ENCODE data around the gene SLC7A4. TPM values are rescaled to one million over a fixed set of nuclear protein-coding genes. Genes with fewer than 3 reads are reported as not detected.

Gene SLC7A4
- total RNA-seq, 6 donors from 2014 or later: 1.2 to 5.2 (median 1.5) TPM; not detected in 1

DNA sequence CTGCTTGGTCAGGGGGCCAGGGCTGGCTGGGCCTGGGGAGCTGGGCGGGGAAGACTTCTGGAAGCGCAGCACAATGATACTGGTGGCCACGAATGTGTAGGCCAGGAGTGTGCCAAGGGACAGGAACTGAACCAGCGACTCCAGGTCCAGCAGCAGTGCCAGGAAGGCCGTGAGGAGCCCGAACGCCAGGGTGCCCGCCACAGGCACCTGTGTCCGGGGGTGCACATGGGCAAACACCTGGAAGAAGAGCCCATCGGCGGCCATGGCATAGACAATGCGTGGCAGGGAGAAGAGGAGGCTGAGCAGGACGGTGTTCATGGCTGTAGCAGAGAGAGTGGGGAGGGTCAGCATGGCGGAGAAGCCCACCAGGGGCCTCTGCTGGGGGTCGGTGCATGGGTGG is 2.3 kb downstream of the SLC7A4 start:
- Histone ChIP-seq H3K4me3 (no peak overlapping the region), H3K36me3 (no peaks in the 10 kb centered on the region), H3K27me3 (peaks cover 0 to 10% (median 1%) of the 10 kb centered on the region in 4 donors), H3K9me3 (no peaks in the 10 kb centered on the region), H3K4me1 (peaks cover 9 to 18% (median 12%) of the 10 kb centered on the region in 4 donors), H3K27ac (no peak overlapping the region)
- ATAC-seq (ENCODE audit: low FRiP score in 2 of 2) (no peak), DNase-seq (no peak)
- TF ChIP-seq EP300 (IDR thresholded peaks at IDR 0.05): no peak
- TF ChIP-seq, protein P1, sequence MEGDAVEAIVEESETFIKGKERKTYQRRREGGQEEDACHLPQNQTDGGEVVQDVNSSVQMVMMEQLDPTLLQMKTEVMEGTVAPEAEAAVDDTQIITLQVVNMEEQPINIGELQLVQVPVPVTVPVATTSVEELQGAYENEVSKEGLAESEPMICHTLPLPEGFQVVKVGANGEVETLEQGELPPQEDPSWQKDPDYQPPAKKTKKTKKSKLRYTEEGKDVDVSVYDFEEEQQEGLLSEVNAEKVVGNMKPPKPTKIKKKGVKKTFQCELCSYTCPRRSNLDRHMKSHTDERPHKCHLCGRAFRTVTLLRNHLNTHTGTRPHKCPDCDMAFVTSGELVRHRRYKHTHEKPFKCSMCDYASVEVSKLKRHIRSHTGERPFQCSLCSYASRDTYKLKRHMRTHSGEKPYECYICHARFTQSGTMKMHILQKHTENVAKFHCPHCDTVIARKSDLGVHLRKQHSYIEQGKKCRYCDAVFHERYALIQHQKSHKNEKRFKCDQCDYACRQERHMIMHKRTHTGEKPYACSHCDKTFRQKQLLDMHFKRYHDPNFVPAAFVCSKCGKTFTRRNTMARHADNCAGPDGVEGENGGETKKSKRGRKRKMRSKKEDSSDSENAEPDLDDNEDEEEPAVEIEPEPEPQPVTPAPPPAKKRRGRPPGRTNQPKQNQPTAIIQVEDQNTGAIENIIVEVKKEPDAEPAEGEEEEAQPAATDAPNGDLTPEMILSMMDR (IDR thresholded peaks at IDR 0.05): no peak
- no peak for TF ChIP-seq POLR2AphosphoS5 (IDR thresholded peaks at IDR 0.05)
- no peak for TF ChIP-seq POLR2A (IDR thresholded peaks at IDR 0.05)
- 81 to 88% methylated on average over 13 to 15 of the region's 15 CpGs for WGBS, 2 donors

- no peak for DNase-seq
- Histone ChIP-seq H3K27me3 (peaks cover 0 to 10% (median 1%) of the 10 kb centered on the region in 4 donors), H3K9me3 (no peaks in the 10 kb centered on the region), H3K4me1 (peaks cover 9 to 18% (median 12%) of the 10 kb centered on the region in 4 donors), H3K27ac (no peak overlapping the region), H3K4me3 (no peak overlapping the region), H3K36me3 (no peaks in the 10 kb centered on the region)
- 63 to 70% methylated on average over 6 to 8 of the region's 12 CpGs for WGBS, 2 donors
- no peak for TF ChIP-seq EP300 (IDR thresholded peaks at IDR 0.05)
- TF ChIP-seq POLR2A (IDR thresholded peaks at IDR 0.05): no peak
- no peak for TF ChIP-seq POLR2AphosphoS5 (IDR thresholded peaks at IDR 0.05)
- TF ChIP-seq, protein P1 (IDR thresholded peaks at IDR 0.05): no peak
- ATAC-seq (ENCODE audit: low FRiP score in 2 of 2): no peak
These were observed 2.8 kb downstream of the SLC7A4 start for GRCh38 chr22:21029486-21030025.

DNA sequence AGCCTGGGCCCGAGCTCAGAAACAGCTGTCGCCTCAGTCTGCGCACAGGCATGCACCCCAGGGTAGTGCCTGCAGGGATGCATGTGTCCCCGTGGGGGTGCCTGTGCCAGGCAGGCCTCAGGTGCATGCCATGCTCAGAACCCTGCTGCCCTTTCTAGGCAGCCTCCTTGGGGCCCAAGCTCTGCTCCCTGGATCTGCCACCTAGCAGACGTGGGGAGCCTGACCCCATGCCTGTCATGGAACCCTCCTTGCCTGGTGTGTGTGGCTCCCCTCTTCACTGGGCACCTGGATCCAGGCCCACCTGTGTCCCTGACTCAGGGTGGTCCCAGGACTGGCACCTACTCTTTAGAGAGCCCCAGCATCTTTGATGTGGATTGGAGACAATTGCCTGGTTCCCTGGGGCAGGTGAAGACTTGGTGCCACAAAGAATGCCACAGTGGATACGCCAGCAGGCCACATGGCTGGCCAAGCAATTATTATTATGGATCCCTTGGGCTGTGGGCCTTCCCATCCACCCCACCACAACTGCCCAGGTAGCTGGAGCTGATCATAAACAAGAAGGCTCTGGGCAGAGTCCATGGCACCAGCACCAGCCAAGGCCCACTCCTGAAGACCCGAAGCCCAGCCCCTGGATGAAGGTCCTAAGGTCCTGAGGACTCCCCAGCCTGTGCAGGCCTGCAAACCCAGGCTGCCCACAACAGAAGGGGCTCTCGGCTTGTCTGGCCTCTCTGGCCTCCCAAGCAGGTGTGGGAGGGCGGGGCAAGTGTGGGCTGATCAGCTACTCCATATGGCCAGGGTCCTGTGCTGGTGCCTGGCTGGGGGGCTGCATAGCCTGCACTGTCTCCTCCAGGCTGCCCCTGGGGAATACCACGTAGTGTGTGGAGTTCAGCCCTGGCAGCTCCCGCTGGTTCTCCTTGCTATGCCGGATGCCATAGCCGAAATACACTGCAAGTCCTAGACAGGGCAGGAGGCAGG is 3.8 kb downstream of the SLC7A4 start:
- no peak overlapping the region for H3K27ac ChIP-seq
- ATAC-seq (ENCODE audit: low FRiP score in 2 of 2): no peak
- no peak for DNase-seq
- WGBS, 2 donors: 83 to 92% methylated on average over 1 to 10 of the region's 13 CpGs
- TF ChIP-seq, protein P1 (IDR thresholded peaks at IDR 0.05): no peak
- TF ChIP-seq EP300 (IDR thresholded peaks at IDR 0.05): no peak
- TF ChIP-seq POLR2AphosphoS5 (IDR thresholded peaks at IDR 0.05): no peak
- TF ChIP-seq POLR2A (IDR thresholded peaks at IDR 0.05): no peak
- no peak overlapping the region for H3K4me3 ChIP-seq
- peaks cover 9 to 18% (median 12%) of the 10 kb centered on the region in 4 donors for H3K4me1 ChIP-seq
- no peaks in the 10 kb centered on the region for H3K9me3 ChIP-seq
- no peaks in the 10 kb centered on the region for H3K36me3 ChIP-seq
- H3K27me3 ChIP-seq: peaks cover 0 to 10% (median 1%) of the 10 kb centered on the region in 4 donors

GRCh38 chr22:21026783-21027692 is 5.3 kb downstream of the SLC7A4 start:
- no peak for ATAC-seq (ENCODE audit: low FRiP score in 2 of 2)
- no peaks in the 10 kb centered on the region for H3K36me3 ChIP-seq
- no peaks in the 10 kb centered on the region for H3K9me3 ChIP-seq
- TF ChIP-seq EP300 (IDR thresholded peaks at IDR 0.05) (no peak), POLR2AphosphoS5 (IDR thresholded peaks at IDR 0.05) (no peak), POLR2A (IDR thresholded peaks at IDR 0.05) (no peak)
- TF ChIP-seq, protein P1 (IDR thresholded peaks at IDR 0.05): no peak
- H3K27ac ChIP-seq: no peak overlapping the region
- 66 to 77% methylated on average over 10 to 14 of the region's 14 CpGs for WGBS, 2 donors
- DNase-seq: peak in 1 of 2 donors; percentile 48
- H3K4me1 ChIP-seq: peaks cover 3 to 11% (median 4%) of the 10 kb centered on the region in 4 donors
- peaks cover 0 to 7% (median 0%) of the 10 kb centered on the region in 4 donors for H3K27me3 ChIP-seq
- H3K4me3 ChIP-seq: no peak overlapping the region

All from upper lobe of left lung (tissue), 6 donors.